Effector CD4-positive, alpha-beta T cell (primary cell): Measurements from ENCODE around the gene C16orf89. TPM values are rescaled to one million over a fixed set of nuclear protein-coding genes. Genes with fewer than 3 reads are reported as not detected.
"Not testable (repeated sequence)": the region's sequence is repeated elsewhere in the genome, so short reads cannot be mapped to it uniquely, and the experiment has no call there.

ENCODE experiments used
- DNase-seq: peaks from one replicate; pipeline ENCODE4 v3.0.0-alpha.2; 2020
- total RNA-seq: gene quantifications from one replicate; lab custom pipeline; 2026; lab: John Stamatoyannopoulos, UW

Gene C16orf89, protein sequence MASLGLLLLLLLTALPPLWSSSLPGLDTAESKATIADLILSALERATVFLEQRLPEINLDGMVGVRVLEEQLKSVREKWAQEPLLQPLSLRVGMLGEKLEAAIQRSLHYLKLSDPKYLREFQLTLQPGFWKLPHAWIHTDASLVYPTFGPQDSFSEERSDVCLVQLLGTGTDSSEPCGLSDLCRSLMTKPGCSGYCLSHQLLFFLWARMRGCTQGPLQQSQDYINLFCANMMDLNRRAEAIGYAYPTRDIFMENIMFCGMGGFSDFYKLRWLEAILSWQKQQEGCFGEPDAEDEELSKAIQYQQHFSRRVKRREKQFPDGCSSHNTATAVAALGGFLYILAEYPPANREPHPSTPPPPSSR
- total RNA-seq: not detected

DNA sequence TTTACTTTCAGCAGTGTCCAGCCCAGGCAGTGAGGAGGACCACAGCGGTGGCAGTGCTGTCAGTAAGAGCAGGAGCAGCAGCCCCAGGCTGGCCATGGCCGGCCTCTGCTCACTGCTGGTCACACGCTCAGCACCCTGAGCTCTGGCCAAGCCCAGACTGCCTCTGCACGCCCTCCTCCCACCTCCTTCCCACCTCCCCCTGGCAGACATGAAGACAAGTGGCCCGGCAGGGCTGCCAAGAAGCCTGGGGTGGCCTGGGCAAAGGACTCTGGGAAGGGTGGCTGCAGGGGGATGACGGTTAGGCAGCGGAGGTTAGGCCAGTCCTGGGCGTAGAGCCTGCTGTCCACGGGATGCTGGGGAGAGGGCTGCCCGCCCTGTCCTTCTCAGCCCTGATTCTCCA is at the start of gene C16orf89:
Gene C16orf89, minus strand, starts transcription at position 144 of the 400 bp plus-strand sequence. Its CDS starts 48 bp downstream, at position 96.
- DNase-seq: no peak

DNA sequence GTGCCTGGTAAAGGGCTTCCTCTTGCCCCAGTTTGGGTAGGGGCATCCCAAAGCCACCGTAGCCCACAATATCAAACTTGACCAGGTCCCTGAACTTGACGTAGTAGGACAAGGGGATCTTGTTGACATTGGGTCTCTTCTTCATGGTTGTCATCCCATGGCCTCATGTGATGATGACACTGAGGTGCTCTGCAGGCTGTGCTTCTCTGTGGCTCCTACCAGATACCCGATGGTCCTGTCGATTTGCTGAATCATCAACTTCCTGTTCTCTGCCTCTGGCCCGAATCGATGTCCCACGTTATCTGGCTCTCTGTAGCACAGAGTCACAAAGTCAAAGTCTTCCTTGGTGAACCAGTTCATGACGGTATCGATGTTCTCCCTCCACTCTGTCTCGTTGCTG is 45.2 kb upstream of the C16orf89 start:
- not testable (repeated sequence) for DNase-seq

DNA sequence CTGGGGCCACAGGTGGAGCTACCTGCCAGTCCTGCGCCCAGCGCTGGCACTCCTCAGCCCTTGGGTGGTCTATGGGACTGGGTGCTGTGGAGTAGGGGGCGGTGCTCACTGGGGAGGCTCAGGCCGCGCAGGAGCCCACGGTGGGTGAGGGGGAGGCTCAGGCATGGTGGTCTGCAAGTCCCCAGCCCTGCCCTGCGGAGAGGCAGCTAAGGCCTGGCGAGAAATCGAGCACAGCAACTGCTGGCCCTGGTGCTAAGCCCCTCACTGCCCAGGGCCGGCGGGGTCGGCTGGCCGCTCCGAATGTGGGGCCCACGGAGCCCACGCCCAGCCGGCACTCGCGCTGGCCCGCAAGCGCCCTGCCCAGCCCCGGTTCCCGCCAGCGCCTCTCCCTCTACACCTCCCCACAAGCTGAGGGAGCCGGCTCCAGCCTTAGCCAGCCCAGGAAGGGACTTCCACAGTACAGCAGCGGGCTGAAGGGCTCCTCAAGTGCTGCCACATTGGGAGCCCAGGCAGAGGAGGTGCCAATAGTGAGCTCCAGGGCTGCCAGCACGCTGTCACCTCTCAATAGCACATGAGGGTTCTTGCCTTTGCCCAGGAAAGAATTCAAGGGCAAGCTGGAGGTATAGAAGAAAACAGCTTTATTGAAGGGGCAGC is 42.9 kb upstream of the C16orf89 start:
- no peak for DNase-seq

DNA sequence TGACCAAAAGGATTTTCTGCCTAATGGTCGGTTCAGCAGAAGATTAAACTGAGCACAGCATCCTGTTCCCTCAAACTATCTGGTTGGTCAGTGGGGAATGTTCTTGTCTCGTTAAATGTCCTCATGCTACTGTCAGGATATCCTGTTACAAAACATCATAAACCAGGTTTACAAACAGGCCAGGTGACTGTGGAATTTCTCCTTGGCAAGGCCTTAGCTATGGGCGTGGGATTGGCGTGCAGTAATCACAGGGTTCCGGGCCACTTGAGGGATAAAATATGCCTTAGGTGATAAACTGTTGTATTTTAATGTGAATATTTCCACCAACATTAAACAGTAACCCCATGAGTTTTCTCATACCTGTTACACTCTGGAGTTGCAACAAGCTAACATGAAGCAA is 39.3 kb upstream of the C16orf89 start:
- DNase-seq: not testable (repeated sequence)

DNA sequence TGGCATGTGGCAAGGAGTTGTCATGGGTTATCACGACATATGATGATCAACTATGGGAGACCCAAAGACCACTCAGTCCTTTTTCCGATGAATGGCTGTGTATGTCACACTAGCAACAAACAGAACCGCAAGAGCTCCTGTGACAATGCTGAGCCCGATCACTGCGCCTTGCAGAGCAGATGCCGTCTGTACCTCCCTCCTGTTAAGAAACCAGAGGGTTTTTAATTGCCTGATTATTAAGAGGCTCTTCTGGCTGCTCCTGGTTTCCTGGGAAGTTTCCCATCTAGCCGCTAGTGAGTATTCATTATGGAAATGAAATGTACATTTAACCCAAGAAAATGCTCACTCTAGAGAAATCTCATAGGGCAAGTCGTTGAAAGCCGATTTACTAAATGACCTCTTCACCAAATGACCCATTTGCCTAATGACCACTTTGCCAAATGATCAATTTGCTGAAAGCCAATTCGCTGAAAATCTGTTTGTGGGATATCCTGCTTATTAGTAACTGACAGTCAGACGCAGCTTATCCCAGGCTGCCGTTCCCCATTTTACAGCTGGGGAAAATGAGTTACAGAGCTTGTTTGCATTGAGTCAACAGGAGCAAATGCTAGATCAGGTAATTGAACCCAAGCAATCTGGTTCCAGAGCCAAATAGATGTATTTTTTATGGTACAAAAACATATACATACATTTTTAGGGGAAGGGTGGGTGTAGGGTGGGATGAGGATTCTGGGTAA is 37.7 kb upstream of the C16orf89 start:
- not testable (repeated sequence) for DNase-seq

DNA sequence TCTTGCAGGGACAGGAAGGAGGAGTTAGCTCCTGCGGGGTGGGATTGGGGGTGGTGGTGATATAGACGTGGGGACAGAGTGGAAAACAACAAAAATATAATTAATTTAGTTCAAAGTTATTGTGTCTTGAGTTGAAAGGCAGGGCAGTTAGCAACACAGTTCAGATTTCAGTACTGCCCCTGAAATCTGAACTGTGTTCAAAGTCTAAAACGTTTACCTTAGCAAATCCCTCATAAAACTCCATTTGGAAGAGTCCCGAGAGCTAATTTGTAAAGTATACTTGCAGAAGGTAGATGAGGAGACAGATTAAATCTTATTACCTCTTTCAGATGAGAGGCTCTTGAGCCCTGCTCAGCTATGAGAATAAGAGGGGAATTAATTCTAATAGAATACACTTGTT is 33.4 kb upstream of the C16orf89 start:
- not testable (repeated sequence) for DNase-seq

DNA sequence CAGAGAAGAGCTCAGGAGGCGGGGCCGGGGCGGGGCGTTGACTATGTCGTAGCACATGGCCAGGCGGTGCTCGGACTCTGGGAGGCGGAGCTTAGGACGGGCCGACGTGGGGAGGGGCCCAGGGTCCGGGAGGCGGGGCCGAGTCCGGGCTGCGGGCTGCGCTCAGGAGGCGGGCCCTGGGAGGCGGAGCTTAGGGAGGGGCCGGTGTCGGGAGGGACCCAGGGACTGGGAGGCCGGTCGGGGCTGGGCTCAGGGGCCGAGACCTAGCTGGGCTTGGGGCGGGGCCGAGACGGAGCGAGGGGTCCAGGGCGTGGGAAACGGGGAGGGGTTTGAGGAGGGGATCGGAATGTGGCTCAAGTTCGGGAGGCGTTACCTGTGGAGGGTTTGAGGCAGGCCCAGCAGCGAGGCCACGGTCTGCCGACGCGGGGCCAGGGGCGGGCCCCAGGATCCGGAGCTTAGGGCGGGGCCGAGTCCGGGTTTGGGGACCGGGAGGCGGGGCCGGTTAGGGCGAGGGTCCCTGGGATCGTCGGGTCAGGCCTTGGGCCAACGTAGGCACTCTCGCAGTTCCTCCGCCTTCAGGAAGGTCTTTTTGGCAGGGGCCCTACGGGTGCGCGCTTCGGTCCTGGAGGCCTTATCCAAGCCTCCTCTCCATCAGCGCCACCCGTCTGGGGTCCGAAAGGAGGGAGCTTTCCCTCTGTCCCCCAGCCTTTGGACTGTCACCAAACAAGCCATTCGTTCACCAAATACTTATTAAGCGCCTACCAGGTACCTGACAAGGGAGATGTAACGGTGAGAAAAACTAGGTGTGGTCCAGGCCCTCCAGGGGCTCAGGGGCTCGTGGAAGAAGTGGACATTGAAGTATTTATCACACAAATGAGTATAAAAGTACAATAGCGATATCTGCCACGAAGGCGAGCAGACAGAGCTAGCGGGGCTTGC is 32.7 kb upstream of the C16orf89 start:
- peak; percentile 51 for DNase-seq

DNA sequence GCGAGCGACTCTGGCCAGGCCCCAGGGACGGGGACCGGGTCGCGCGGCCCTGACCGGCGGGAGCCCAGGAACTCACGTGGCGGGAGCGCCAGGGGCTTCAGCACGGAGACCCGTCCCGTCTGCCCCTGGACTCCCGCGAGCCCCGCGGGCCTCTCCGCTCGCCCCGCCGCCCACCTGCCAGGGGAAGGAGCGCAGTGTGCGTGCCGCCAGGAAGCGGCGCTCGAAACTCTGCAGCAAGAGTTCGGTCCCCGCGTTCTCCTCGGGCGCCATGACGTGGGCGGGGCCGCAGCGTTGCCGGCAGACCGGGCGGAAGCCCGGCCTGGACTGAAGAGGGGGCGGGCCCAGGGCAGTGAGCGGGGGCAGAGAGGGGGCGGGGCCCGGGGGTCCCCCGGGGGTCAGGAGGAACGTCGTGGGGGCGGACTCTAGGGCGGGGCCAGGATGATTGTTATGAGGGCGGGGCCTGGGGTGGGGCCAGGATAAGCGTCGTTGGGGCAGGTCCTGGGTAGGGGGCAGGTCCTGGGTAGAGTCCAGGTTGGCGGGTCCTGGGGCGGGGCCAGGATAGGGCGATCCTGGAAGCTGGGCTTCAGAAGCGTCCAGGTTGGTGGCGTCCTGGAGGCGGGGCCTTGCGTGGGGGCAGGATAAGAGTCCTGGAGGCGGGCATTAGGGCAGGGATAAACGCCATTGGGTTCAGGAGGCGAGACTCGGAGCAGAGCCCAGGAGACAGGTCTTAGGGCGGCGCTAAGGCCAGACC is 31.9 kb upstream of the C16orf89 start, which contains the start of gene EEF2KMT:
Gene EEF2KMT, minus strand, starts transcription at position 326 of the 751 bp plus-strand sequence. Its CDS starts 56 bp downstream, at position 270.
- DNase-seq: peak; percentile 90

DNA sequence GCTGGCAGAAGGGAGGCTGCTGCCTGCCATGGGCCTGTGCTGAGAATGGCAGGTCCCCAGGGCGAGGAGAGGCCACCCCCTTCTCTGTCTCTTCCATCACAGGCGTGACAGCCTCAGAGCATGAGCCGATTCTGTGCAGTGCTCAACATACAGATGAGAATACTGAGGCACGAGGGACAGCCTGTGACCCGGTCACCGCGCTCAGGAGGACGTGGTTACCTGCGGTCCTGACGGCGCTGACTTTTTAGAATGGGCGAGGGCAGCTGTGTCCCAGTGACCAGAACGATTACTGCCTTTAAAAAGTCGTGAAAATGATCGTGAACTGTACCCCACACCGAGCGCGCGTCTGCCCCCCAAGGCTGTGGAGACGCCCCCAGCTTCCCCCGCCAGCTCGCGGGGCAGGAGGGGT is 31.3 kb upstream of the C16orf89 start:
- peak; percentile 29 for DNase-seq

DNA sequence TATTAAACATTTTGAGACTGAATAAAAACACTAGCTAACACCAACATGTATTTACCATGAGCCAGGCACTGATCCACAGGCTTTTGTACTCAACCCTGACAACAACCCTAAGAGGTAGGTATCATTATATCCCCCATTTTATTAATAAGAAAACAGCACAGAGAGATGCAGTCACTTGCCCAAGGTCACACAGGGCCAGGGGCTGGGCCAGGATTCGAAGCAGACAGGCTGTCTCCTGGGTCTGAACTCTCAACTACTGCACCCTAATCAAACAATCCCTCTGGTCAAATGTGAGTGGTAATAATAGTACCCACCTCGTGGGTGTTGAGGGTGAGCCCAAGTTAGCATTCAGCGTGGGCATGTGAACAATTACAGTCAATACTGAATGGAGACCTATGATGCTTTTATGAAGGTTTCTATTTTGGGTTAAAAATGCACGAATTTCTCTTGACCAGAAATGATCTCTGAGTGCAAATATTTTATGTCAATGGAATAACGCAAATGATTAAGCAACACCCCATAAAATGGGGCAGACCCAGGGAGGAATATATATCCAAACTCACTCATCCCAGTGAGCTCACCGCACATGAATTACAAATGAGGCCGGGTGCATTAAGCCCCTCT is 30.8 kb upstream of the C16orf89 start:
- DNase-seq: not testable (repeated sequence)

DNA sequence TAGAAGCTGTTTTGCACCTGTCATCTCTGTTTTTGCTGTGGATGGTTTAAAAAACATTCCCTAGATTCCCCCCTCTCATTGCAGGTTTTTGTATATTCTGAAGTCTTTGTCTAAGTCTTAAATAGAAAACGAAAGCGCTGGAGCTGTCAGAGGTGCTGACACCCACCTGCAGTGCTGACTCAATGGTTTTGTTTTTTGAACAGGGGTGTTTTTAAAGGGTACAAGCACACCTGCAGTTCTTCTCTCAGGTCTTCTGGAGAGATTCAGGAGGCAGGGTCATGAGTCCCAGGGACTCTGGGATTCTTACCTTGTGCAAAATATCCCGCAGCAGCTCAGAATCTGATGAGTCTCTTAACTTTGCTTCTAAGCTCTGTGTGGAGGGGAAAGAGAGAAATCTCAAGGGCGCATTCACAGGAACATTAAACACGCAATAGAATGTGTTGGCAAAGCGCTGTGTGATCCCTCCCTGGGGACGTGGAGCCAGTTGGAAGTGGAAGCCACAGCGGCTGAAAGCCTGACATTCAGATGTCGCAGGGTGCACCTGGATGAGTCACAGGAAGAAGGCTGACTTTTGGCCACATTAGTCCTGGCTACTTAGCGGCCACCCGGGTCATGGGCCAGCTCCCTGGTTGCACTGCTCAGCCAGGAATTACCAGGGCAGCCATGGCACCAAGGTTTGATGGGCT is 29.5 kb upstream of the C16orf89 start:
- not testable (repeated sequence) for DNase-seq

DNA sequence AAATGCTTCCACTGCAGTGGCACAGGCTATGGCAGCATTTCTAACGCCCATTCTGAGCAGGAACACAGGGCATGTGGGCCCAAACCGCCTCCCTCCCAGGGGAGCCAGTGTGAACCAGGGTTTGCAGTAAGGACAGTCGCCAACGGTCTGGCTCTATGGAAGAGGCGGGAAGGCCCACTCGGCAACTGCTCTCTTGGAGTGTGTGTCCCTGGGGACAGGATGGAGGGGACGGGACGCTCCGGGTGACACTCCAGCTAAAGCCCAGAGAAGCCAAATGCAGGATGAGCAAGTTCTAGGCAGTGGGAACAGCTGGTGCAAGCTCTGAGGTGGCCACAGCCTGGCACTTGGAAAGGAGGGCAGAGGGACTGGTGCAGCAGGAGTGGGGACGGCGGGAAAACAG is 28.0 kb upstream of the C16orf89 start:
- not testable (repeated sequence) for DNase-seq

DNA sequence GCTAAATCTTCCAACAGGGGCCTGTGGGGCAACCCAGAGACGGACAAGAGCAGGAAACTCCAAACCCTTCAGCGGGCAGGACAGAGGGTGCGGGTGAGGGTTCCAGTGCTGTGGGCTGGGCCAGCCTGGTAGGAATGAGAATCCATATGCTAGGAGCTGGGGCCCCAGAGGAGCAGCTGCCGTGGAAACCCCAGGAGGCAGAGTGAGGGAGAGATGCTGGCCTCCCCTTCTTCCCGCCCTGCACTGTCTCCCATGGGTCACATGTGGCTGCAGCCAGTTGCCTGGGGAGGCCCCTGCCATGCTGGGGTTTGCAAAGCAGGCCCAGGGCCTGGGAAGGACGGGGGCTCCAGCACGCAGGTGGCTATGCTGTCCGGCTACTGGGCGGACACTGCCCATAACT is 27.3 kb upstream of the C16orf89 start:
- DNase-seq: not testable (repeated sequence)

DNA sequence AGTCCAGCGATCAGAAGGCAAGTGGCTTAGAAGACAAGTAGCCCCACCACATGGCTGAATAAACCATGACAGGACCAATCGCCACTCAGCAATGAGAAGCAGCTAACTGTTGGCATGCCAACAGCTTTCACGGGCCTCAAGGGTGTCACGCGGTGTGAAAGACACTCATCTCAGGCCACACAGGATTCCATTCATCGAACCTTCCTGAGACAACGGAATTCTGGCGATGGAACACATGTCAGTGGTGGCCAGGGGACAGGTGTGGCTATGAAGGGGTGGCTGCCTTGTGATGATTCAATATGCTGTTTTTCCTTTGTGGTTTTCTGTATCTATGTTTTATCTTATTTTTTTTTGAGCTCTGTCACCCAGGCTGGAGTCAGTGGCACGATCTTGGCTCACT is 24.8 kb upstream of the C16orf89 start:
- not testable (repeated sequence) for DNase-seq

DNA sequence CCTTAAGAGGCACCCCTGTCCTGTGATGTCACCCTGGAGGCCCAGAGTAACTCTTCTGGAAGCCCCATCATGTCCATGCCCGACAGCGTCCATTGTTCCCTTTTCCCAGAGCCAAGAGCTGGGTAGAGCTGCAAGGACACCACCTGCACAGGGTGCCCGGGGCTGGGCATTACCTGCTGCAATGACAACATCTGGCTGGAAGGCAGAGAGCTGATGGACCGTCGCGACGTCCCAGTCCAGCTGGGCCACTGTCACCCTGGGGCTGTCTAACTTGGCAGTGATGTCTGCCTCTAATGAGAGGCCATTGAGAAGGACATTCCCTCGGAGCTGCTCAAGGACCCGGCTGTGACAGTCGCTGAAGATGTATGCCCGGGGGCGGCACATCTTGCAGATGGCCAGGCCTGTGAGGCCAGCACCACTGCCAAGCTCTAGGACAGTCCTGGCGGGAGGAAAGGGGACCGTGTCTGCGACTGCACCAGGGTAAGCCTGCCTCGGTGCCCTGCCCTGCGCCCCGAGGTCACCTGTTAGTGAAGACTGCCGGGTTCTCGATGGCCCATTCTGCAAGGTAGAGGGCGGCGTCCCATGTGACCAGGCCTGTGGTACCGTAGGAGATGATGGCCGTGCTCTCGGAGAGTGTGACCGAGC is 24.3 kb upstream of the C16orf89 start:
- not testable (repeated sequence) for DNase-seq

DNA sequence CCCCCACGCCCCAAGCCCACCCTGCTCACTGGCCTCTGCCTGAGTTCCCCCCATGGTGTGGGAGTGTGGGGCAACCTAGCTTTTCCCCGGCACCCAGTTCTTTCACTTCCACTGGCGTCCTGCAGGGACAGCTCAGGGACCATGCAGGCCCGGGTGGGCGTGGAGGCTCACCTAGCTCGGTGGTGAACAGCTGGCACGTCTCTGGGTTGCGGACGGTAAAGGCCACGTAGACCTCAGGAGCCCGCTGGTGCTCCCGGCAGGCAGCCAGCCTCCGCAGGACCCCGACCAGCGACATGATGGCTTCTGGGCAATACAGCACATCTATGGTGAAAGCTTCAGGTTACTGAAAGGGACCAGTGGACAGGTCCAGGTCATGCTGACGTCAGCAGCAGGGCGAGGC is 23.2 kb upstream of the C16orf89 start:
- DNase-seq: not testable (repeated sequence)

DNA sequence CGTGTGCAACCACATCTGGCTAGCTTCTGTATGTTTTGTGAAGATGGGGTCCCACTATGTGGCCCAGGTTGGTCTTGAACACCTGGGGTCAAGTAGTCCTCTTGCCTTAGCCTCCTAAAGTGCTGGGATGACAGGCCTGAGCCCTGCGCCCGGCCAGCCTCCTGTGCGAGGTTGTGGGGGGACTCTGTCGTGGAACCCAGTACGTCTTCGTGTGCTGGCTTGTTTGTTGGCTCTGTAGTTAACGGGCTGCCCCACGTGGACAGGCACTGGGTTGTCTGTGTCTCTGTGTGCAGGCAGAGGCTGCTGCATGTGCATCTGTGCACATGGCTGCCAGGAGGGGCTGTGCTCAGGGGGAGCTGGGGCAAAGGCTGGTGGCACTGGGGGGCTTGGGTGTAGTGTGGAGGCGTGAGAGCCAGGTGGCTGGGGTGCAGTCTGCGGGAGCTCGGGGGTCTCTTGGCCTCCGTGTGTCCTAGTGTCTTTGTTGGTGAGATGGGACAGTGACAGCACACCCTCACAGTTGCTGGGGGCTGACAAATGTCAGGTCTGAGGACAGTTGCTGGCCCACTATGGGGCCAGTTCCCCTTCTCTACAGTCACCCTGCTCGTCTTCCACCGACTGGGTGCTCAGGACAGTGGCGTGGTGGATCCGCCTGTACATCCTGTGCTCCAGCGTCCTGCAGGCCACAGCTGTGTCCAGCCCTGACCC is 22.5 kb upstream of the C16orf89 start:
- DNase-seq: not testable (repeated sequence)

DNA sequence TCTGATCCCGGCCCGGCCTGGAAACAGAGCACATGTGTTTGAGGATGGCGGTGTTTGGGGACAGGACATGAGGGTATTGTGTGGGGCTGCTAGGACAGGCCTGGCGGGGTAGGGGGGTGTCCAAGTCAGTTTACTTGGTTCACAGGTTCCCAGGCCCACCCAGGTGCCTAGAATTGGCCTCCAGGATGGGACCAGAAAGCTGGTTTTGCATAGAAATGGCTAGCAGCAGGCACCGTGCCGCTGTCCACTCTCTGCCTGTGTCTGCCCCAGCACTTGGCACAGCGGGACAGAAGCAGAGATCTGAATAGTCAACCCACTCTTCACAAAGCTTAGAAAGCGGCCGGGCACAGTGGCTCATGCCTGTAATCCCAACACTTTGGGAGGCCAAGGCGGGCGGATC is 20.0 kb upstream of the C16orf89 start:
- not testable (repeated sequence) for DNase-seq

DNA sequence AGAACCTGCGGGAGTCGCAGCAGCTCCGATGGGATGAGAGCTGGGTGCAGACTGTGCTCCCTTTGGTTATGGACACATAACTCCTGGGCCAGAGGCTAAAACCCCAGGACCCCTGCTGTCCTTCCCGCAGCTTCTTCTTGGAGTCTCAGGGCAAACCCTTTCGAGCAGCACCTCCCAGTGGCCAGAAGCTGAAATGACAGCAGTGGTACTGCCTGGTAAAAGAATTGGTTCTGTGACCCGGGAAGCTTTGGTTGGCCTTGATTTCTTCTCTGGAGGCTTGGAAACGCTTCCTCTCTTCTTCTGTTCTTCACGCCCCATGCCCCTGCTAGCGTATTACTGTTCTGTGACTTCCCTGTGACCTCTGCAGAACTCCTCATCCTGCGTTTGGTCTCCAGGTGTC is 19.0 kb upstream of the C16orf89 start:
- peak; percentile 40 for DNase-seq
